DND-41 (cell line): ENCODE results near the gene MAP7.

Experiments
- ATAC-seq: fragments of 200-7000 bp; cut with Tn5 transposase; 3 replicates; pipeline ENCODE4 v1.9.1; 2021; ENCODE audit warnings: low read depth; ENCODE audit not compliant: insufficient read depth
- DNase-seq: peaks from one replicate; pipeline ENCODE4 v3.0.0-alpha.2; 2020
- H2AFZ ChIP-seq: 2 replicates; pipeline ENCODE4 v1.6.0; 2012; ENCODE audit warnings: low read depth, low read length
- H3K27ac ChIP-seq: 2 replicates; pipeline ENCODE4 v1.5.1; 2012; ENCODE audit warnings: low read length, inconsistent platforms
- H3K27me3 ChIP-seq: fragments of 200-600 bp; sonication (generic); 2 replicates; pipeline ENCODE4 v1.6.0; 2012; ENCODE audit warnings: low read length, mild to moderate bottlenecking, inconsistent platforms; ENCODE audit not compliant: insufficient read depth, poor library complexity
- H3K36me3 ChIP-seq: 2 replicates; pipeline ENCODE4 v1.5.1; 2012; ENCODE audit warnings: low read length, inconsistent platforms; ENCODE audit not compliant: insufficient read depth
- H3K4me1 ChIP-seq: 2 replicates; pipeline ENCODE4 v1.5.1; 2012; ENCODE audit warnings: mild to moderate bottlenecking, low read length; ENCODE audit not compliant: insufficient read depth
- H3K4me2 ChIP-seq: 2 replicates; pipeline ENCODE4 v1.6.0; 2012; ENCODE audit warnings: mild to moderate bottlenecking, moderate library complexity, low read length, inconsistent platforms; ENCODE audit not compliant: insufficient read depth
- H3K4me3 ChIP-seq, 2 experiments: fragments of 200-600 bp in 1 of 2; shearing (Covaris generic) in 1 of 2; 2 replicates each; pipeline ENCODE4 v1.5.1; 2012 to 2016; ENCODE audit warnings: inconsistent platforms in 2 of 2, low read length in 2 of 2, mild to moderate bottlenecking in 2 of 2, low read depth in 1 of 2, moderate library complexity in 1 of 2
- H3K79me2 ChIP-seq: 2 replicates; pipeline ENCODE4 v1.6.0; 2012; ENCODE audit warnings: low read length, inconsistent platforms; ENCODE audit not compliant: insufficient read depth
- H3K9ac ChIP-seq: 2 replicates; pipeline ENCODE4 v1.6.0; 2012; ENCODE audit warnings: low read depth, mild to moderate bottlenecking, inconsistent platforms, low read length, moderate library complexity
- H3K9me3 ChIP-seq: 2 replicates; pipeline ENCODE4 v1.5.1; 2012; ENCODE audit warnings: low read length, moderate library complexity, mild to moderate bottlenecking, inconsistent platforms; ENCODE audit not compliant: insufficient read depth, severe bottlenecking
- H4K20me1 ChIP-seq: 2 replicates; pipeline ENCODE4 v1.6.0; 2012; ENCODE audit warnings: low read length; ENCODE audit not compliant: insufficient read depth
- EZH2 ChIP-seq: IDR thresholded peaks from 3 replicates; pipeline ENCODE4 v1.6.1; 2012; ENCODE audit warnings: borderline replicate concordance, low read depth, mild to moderate bottlenecking, moderate library complexity, low read length, inconsistent platforms; ENCODE audit not compliant: severe bottlenecking
- TF ChIP-seq, protein P1 (sequence below): IDR thresholded peaks from 2 replicates; pipeline ENCODE4 v1.5.1; 2012; ENCODE audit warnings: borderline replicate concordance, low read length, moderate library complexity, mild to moderate bottlenecking; ENCODE audit not compliant: poor library complexity, severe bottlenecking; ENCODE audit errors: extremely low read depth

MAP7 gene

GRCh38 chr6:136552054-136552453 is 1.8 kb upstream of the MAP7 start:
- Histone ChIP-seq H3K27me3 (peaks cover 4% of the 10 kb centered on the region), H2AFZ (no peak overlapping the region), H3K27ac (no peak overlapping the region), H3K4me3 (no peak overlapping the region), H4K20me1 (no peaks in the 10 kb centered on the region), H3K4me1 (no peaks in the 10 kb centered on the region), H3K9ac (no peak overlapping the region), H3K36me3 (no peaks in the 10 kb centered on the region), H3K9me3 (no peaks in the 10 kb centered on the region), H3K79me2 (no peaks in the 10 kb centered on the region), H3K4me2 (no peak overlapping the region)
- TF ChIP-seq, protein P1, sequence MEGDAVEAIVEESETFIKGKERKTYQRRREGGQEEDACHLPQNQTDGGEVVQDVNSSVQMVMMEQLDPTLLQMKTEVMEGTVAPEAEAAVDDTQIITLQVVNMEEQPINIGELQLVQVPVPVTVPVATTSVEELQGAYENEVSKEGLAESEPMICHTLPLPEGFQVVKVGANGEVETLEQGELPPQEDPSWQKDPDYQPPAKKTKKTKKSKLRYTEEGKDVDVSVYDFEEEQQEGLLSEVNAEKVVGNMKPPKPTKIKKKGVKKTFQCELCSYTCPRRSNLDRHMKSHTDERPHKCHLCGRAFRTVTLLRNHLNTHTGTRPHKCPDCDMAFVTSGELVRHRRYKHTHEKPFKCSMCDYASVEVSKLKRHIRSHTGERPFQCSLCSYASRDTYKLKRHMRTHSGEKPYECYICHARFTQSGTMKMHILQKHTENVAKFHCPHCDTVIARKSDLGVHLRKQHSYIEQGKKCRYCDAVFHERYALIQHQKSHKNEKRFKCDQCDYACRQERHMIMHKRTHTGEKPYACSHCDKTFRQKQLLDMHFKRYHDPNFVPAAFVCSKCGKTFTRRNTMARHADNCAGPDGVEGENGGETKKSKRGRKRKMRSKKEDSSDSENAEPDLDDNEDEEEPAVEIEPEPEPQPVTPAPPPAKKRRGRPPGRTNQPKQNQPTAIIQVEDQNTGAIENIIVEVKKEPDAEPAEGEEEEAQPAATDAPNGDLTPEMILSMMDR, result no peak
- DNase-seq, result no peak
- ATAC-seq, result no peak

- Histone ChIP-seq H3K4me2 (no peak overlapping the region), H3K9me3 (no peaks in the 10 kb centered on the region), H3K79me2 (no peaks in the 10 kb centered on the region), H3K4me3 (no peak overlapping the region), H2AFZ (no peak overlapping the region), H3K4me1 (no peaks in the 10 kb centered on the region), H3K27ac (no peak overlapping the region), H3K9ac (no peak overlapping the region), H3K36me3 (no peaks in the 10 kb centered on the region), H4K20me1 (no peaks in the 10 kb centered on the region), H3K27me3 (peaks cover 6% of the 10 kb centered on the region)
- TF ChIP-seq, protein P1, result no peak
- no peak for TF ChIP-seq EZH2
- ATAC-seq, result no peak
- DNase-seq, result no peak
Observed at GRCh38 chr6:136551103-136551502, 881 bp upstream of the MAP7 start.

- no peaks in the 10 kb centered on the region for H4K20me1 ChIP-seq
- H3K27me3 ChIP-seq, result peaks cover 6% of the 10 kb centered on the region
- H3K36me3 ChIP-seq, result no peaks in the 10 kb centered on the region
- H3K4me2 ChIP-seq, result no peak overlapping the region
- DNase-seq (no peak), ATAC-seq (no peak)
- no peaks in the 10 kb centered on the region for H3K79me2 ChIP-seq
- no peak overlapping the region for H3K4me3 ChIP-seq
- no peak overlapping the region for H3K27ac ChIP-seq
- TF ChIP-seq EZH2, result no peak
- no peak overlapping the region for H3K9ac ChIP-seq
- H2AFZ ChIP-seq, result no peak overlapping the region
- no peaks in the 10 kb centered on the region for H3K9me3 ChIP-seq
- no peaks in the 10 kb centered on the region for H3K4me1 ChIP-seq
Observed at GRCh38 chr6:136550045-136550329, 235 bp downstream of the MAP7 start.

GRCh38 chr6:136549300-136550044 is 750 bp downstream of the MAP7 start:
- Histone ChIP-seq H3K27ac (no peak overlapping the region), H3K79me2 (no peaks in the 10 kb centered on the region), H2AFZ (no peak overlapping the region), H3K4me2 (no peak overlapping the region), H3K36me3 (no peaks in the 10 kb centered on the region), H3K4me1 (no peaks in the 10 kb centered on the region), H3K27me3 (peaks cover 8% of the 10 kb centered on the region), H4K20me1 (no peaks in the 10 kb centered on the region), H3K4me3 (no peak overlapping the region), H3K9ac (no peak overlapping the region), H3K9me3 (no peaks in the 10 kb centered on the region)
- no peak for DNase-seq
- ATAC-seq, result no peak
- TF ChIP-seq, protein P1, result no peak
- TF ChIP-seq EZH2, result no peak
